Pancreas (tissue), 10 donors: Measurements from ENCODE around the gene C10orf143. TPM values are rescaled to one million over a fixed set of nuclear protein-coding genes. Genes with fewer than 3 reads are reported as not detected.

Source experiments
- ATAC-seq, 4 donors: fragments of 200-7000 bp; cut with Tn5 transposase; one replicate each; pipeline versions ENCODE4 v1.8.0 to v1.9.1; 2020; ENCODE audit warnings: mild to moderate bottlenecking in 4 of 4, moderate library complexity in 4 of 4
- DNase-seq, 6 donors: peaks; one replicate each; pipeline ENCODE4 v3.0.0-alpha.2; 2020
- FAIRE-seq: peaks from 2 replicates; lab custom pipeline; 2012; peaks lifted over from hg19 to GRCh38; lab: Jason Lieb, UNC
- H3K27ac ChIP-seq, 4 donors: fragments of 200-600 bp; sonication (generic); 1 replicate in 3 of 4; 2 replicates in 1 of 4; pipeline versions ENCODE4 v1.5.0 to v1.8.0; 2020
- H3K27me3 ChIP-seq, 4 donors: fragments of 200-600 bp; one replicate each; pipeline ENCODE4 v1.8.0; 2021
- H3K36me3 ChIP-seq, 3 donors: fragments of 200-600 bp; sonication (generic) in 1 of 3; one replicate each; pipeline versions ENCODE4 v1.5.0 to v1.8.0; 2020 to 2021
- H3K4me1 ChIP-seq, 3 donors: fragments of 200-600 bp; one replicate each; pipeline ENCODE4 v1.8.0; 2021
- H3K4me3 ChIP-seq, 4 donors: fragments of 200-600 bp; sonication (generic) in 2 of 4; one replicate each; pipeline versions ENCODE4 v1.5.0 to v1.8.0; 2020 to 2021
- H3K9me3 ChIP-seq, 4 donors: fragments of 200-600 bp; one replicate each; pipeline ENCODE4 v1.8.0; 2021
- CTCF ChIP-seq, 4 donors: fragments of 200-600 bp; sonication (generic) in 3 of 4; IDR thresholded peaks; one replicate each; pipeline versions ENCODE4 v1.5.0 to v1.8.0; 2021; ENCODE audit warnings: antibody characterized with exemption in 4 of 4
- WGBS, 2 donors: extraction: QIAGEN DNeasy Blood & Tissue Kit; methylation state at CpG; one replicate each; pipeline ENCODE4 v1.1.7; 2013; 5-methylcytosine and 5-hydroxymethylcytosine counted together
- intact Hi-C, 3 donors: fragments of 100-400 bp; cut with DNase I; formaldehyde crosslinking; loops; one replicate each; pipeline versions ENCODE4 v1.11.1 to v1.14.2; 2022
- polyA plus RNA-seq, 2 donors: library from polyadenylated mRNA; stranded (reverse); fragments of 200-250 nt; gene quantifications; one replicate each; pipeline ENCODE4 v1.2.3, GENCODE V29; 2013
- total RNA-seq, 6 donors: library from RNA; stranded (reverse); fragmentation: NEBNext Ultra II Directional in 4 of 6; extraction: Animal tissue kit (Norgen Biotek cat#: 25700) in 4 of 6; gene quantifications; one replicate each; pipeline versions ENCODE4 v1.2.1 to v1.2.4, GENCODE V29; 2021 to 2023
- donor health status: healthy with polysubstance abuse.
- donor health status: DM: no; HTN: no; CAD: no; lungs with moderate emphysema.
- donor health status: DM: no; HTN: no; CAD: no.
- donor health status: control.
- donor health status: control.
- donor health status: Bipolar disorder and iron deficiency.
- donor health status: DM: yes; HTN: yes; CAD: no.
- donor health status: DM: no; HTN: no; CAD: no.
- donor health status: DM: no; HTN: no; CAD: no.
- donor health status: DM: yes; HTN: yes; CAD: no.

Gene C10orf143
- total and polyA plus RNA-seq, 8 donors: 1.6 to 7.1 (median 2.7) TPM

- Histone ChIP-seq H3K27me3 (no peaks in the 10 kb centered on the region), H3K27ac (no peak overlapping the region), H3K36me3 (no peaks in the 10 kb centered on the region), H3K9me3 (no peaks in the 10 kb centered on the region), H3K4me1 (no peaks in the 10 kb centered on the region), H3K4me3 (no peak overlapping the region)
- FAIRE-seq (no peak), ATAC-seq (no peak), DNase-seq (no peak)
- intact Hi-C loops: no loop called here
- 67 to 78% methylated on average over 10 of the region's 10 CpGs for WGBS, 2 donors
- no peak for TF ChIP-seq CTCF (IDR thresholded peaks at IDR 0.05)
Observed at GRCh38 chr10:130047336-130047735, 63.3 kb downstream of the C10orf143 start.

- no peaks in the 10 kb centered on the region for H3K27me3 ChIP-seq
- no peak for DNase-seq
- no peaks in the 10 kb centered on the region for H3K9me3 ChIP-seq
- intact Hi-C loops: no loop called here
- no peak overlapping the region for H3K4me3 ChIP-seq
- 69 to 78% methylated on average over 22 of the region's 22 CpGs for WGBS, 2 donors
- no peak for ATAC-seq
- H3K36me3 ChIP-seq: no peaks in the 10 kb centered on the region
- no peaks in the 10 kb centered on the region for H3K4me1 ChIP-seq
- H3K27ac ChIP-seq: no peak overlapping the region
- no peak for FAIRE-seq
- TF ChIP-seq CTCF (IDR thresholded peaks at IDR 0.05): no peak
Observed at GRCh38 chr10:130046591-130046990, 64.0 kb downstream of the C10orf143 start.

- no peaks in the 10 kb centered on the region for H3K27me3 ChIP-seq
- no peak for TF ChIP-seq CTCF (IDR thresholded peaks at IDR 0.05)
- H3K9me3 ChIP-seq: no peaks in the 10 kb centered on the region
- intact Hi-C loops: no loop called here
- no peaks in the 10 kb centered on the region for H3K4me1 ChIP-seq
- 87 to 90% methylated on average over 39 to 43 of the region's 43 CpGs for WGBS, 2 donors
- H3K4me3 ChIP-seq: no peak overlapping the region
- no peaks in the 10 kb centered on the region for H3K36me3 ChIP-seq
- ATAC-seq (no peak), DNase-seq (no peak), FAIRE-seq (no peak)
- H3K27ac ChIP-seq: no peak overlapping the region
Observed at GRCh38 chr10:130045801-130046321, 64.8 kb downstream of the C10orf143 start.

GRCh38 chr10:130045091-130045652, 65.5 kb downstream of the C10orf143 start:
- Histone ChIP-seq H3K27me3 (no peaks in the 10 kb centered on the region), H3K4me1 (no peaks in the 10 kb centered on the region), H3K4me3 (no peak overlapping the region), H3K27ac (no peak overlapping the region), H3K36me3 (no peaks in the 10 kb centered on the region), H3K9me3 (no peaks in the 10 kb centered on the region)
- no peak for DNase-seq
- no peak for FAIRE-seq
- no peak for TF ChIP-seq CTCF (IDR thresholded peaks at IDR 0.05)
- intact Hi-C loops: no loop called here
- WGBS, 2 donors: 51 to 53% methylated on average over 30 of the region's 30 CpGs
- ATAC-seq: no peak
